C4-2B (cell line): Measurements from ENCODE around the gene IQCF6.

Experiments used
- H3K27ac ChIP-seq: fragments of 450-650 bp; 2 replicates; pipeline ENCODE4 v1.5.1; 2017
- ZFX ChIP-seq: fragments of 450-650 bp; IDR thresholded peaks from 2 replicates; pipeline ENCODE4 v1.6.1; 2017
- TF ChIP-seq, protein P1 (sequence below): fragments of 450-650 bp; conservative IDR thresholded peaks from 2 replicates; pipeline ENCODE4 v1.5.1; 2017; ENCODE audit warnings: mild to moderate bottlenecking

Gene IQCF6

DNA sequence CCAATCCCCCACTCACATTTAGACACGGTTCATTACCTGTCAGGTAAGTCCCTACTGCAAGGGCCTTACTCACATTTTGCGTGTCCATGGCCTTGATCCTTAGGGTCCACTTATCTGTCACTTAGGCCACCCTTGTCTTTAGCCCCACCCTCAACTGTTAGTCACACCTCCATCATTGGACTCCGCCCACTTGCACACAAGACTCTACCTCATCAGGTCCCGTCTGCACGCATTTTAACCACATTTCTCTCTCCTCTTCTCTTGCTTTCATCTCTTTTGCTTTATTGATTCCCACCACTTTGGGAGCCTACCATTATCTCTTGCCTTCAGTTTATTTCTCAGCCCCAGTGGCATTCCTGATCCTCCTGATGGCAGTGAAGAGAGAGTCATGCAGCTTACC, at the start of gene IQCF6:
Gene IQCF6 (minus strand): TSS at position 101 of the 400 bp plus-strand sequence. CDS start 13 bp downstream, at position 88.
- TF ChIP-seq ZFX: no peak
- TF ChIP-seq, protein P1, sequence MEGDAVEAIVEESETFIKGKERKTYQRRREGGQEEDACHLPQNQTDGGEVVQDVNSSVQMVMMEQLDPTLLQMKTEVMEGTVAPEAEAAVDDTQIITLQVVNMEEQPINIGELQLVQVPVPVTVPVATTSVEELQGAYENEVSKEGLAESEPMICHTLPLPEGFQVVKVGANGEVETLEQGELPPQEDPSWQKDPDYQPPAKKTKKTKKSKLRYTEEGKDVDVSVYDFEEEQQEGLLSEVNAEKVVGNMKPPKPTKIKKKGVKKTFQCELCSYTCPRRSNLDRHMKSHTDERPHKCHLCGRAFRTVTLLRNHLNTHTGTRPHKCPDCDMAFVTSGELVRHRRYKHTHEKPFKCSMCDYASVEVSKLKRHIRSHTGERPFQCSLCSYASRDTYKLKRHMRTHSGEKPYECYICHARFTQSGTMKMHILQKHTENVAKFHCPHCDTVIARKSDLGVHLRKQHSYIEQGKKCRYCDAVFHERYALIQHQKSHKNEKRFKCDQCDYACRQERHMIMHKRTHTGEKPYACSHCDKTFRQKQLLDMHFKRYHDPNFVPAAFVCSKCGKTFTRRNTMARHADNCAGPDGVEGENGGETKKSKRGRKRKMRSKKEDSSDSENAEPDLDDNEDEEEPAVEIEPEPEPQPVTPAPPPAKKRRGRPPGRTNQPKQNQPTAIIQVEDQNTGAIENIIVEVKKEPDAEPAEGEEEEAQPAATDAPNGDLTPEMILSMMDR: no peak
- no peak within 1 kb of the TSS for H3K27ac ChIP-seq

DNA sequence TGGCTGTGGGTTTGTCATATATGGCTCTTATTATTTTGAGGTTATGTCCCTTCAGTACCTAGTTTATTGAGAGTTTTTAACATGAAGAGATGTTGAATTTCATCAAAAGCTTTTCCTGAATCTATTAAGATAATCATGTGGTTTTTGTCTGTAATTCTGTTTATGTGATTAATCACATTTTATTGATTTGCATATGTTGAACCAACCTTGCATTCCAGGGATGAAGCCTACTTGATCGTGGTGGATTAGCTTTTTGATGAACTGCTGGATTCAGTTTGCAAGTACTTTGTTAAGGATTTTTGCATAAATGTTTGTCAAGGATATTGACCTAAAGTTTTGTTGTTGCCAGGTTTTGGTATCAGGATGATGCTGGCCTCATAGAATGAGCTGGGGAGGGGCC, 49.3 kb upstream of the IQCF6 start:
- H3K27ac ChIP-seq: no peak overlapping the region
- TF ChIP-seq, protein P1: no peak
- no peak for TF ChIP-seq ZFX

GRCh38 chr3:51819709-51820406, 40.8 kb upstream of the IQCF6 start:
- no peak for TF ChIP-seq ZFX
- TF ChIP-seq, protein P1: peak; percentile 52
- no peak overlapping the region for H3K27ac ChIP-seq

GRCh38 chr3:51819151-51819550, 40.1 kb upstream of the IQCF6 start:
- no peak overlapping the region for H3K27ac ChIP-seq
- TF ChIP-seq ZFX: no peak
- TF ChIP-seq, protein P1: no peak

- no peak overlapping the region for H3K27ac ChIP-seq
- TF ChIP-seq, protein P1: no peak
- no peak for TF ChIP-seq ZFX
Measured at GRCh38 chr3:51817375-51817774, 38.3 kb upstream of the IQCF6 start.

DNA sequence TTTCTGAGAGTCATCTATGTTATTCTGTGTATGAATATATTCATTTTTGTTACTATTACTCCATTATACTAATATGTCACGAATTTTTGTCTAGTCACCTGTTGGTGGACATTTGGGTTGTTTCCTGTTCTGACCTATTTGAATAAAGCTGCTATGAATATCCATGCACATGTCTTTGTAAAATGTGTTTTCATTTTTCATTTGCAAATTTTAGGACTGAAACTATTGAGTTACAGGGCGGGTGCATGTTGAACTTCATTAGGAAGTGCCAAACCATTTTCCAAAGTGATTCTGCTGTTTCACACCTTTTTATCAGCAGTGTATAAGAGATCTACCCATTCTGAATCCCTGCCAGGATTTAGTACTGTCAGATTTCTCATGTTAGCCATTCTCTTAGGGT, 37.7 kb upstream of the IQCF6 start:
- no peak for TF ChIP-seq ZFX
- TF ChIP-seq, protein P1: no peak
- no peak overlapping the region for H3K27ac ChIP-seq

GRCh38 chr3:51815614-51816013, 36.6 kb upstream of the IQCF6 start:
- TF ChIP-seq, protein P1: no peak
- no peak for TF ChIP-seq ZFX
- no peak overlapping the region for H3K27ac ChIP-seq
